NCI-H1436 (cell line): ENCODE results near the gene CCDC187.

ENCODE experiments used
- DNase-seq: peaks from one replicate; lab custom pipeline; 2025; lab: John Stamatoyannopoulos, UW

CCDC187 gene

DNA sequence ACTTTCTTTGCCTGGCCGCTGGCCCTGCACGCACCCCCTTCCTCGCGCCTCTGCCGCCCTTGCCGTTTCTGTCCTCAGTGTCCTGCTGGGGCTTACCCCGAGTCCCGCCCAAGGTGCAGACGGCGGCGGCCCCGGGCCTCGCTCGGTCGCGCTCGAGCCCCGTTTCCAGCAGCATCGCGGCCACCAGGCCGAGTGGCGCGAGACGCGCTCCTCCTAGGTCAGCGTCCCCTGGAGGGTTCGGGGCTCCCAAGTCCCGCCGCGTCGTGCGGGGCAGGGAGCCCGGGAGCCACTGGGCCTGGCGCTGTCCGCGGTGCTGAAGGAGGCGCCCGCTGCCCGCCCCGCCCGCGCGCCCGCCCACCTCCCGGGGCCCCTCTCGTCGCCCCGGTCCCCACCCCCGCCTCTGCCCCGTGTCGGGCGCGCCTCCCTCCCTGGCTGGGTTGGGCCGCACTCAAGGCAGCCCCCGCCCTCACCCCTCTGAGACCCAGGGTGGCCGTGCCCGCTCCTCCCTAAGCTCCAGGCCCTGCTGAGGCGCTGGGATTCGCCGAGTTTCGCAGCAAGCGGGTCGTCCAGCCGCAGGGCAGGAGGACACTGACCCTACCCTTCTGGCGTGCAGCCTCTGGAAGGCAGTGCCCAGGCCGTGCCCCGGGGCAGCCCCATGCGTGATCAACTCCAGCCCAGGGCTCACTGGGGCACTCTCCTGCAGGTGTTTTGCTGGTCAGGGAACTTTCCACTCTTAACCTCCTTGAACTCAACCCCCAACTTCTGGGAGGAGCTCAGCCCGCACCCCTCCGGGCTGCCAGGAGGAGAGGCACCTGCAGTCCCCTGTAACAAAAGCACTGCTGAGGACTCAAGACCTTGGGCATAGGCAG, 98.8 kb downstream of the CCDC187 start, which contains the start of gene LHX3:
Gene LHX3 (minus strand): TSS at position 291 of the 869 bp plus-strand sequence. CDS start 116 bp downstream, at position 175.
- DNase-seq = no peak

DNA sequence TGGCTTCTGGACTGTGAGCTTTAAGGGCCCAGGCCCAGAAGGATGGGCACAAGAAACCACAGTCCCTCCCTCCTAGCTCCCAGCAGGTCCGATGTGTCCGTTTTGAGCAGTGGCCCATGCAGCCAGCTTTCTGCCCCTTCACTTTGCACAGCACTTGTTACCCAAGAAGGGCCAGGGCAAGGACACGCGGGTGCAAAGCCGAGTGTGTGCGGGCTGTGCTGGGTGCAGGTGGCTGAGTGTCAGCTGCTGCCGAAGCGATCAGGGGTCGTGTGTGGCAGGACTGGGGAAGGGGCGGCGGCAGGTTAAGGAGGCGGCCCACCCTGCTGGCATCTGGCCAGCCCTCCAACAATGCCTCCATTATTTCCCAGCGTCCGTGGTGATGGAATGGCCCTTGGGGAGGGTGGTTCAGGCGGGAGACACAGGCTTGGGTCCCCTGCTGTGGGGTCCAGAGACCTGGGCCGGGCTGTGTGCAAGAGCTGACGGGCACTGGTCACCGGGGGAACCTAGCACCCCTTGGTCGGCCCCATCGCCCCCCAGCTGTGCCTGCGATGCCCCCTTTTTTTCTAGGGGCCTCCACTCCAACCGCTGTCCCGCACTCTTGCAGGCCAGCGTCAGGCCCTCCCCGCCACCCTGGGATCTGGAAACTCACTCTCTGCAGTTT, 99.6 kb downstream of the CCDC187 start:
- DNase-seq = no peak

DNA sequence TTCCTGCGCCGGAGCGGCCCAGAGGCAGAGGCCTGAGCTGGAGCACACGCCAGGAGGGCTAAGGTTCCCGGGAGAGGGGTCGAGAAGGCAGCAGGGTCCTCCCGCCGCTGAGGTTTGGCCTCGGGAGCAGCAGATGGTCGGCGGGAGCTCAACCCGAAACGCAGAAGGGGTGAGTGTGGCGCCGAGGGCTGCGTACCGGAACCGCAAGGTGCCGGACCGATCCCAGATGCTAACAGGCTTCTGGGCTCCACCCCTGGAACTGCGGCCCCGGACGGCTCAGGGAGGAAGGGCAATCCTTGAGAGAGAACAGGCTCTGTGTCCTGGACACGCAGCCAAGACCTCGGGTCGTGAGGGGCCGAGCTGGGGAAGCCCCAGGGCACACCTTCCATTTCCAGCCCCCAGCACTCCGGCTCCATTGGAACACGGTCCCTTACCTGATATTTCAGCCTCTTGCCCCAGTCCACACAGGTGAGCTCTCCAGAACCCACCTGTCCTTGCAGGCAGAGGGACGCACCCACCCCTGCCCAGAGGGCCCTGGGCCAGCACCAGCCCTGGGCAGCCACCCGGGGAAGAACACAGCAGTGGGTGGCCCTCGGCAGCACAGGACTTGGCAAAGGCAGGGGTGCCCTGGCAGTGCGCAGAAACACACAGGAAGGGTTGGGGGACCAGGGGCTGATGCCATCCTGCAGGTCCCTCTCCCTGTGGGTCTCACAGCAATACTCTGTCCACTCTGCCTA, 100.3 kb downstream of the CCDC187 start:
- no peak for DNase-seq

DNA sequence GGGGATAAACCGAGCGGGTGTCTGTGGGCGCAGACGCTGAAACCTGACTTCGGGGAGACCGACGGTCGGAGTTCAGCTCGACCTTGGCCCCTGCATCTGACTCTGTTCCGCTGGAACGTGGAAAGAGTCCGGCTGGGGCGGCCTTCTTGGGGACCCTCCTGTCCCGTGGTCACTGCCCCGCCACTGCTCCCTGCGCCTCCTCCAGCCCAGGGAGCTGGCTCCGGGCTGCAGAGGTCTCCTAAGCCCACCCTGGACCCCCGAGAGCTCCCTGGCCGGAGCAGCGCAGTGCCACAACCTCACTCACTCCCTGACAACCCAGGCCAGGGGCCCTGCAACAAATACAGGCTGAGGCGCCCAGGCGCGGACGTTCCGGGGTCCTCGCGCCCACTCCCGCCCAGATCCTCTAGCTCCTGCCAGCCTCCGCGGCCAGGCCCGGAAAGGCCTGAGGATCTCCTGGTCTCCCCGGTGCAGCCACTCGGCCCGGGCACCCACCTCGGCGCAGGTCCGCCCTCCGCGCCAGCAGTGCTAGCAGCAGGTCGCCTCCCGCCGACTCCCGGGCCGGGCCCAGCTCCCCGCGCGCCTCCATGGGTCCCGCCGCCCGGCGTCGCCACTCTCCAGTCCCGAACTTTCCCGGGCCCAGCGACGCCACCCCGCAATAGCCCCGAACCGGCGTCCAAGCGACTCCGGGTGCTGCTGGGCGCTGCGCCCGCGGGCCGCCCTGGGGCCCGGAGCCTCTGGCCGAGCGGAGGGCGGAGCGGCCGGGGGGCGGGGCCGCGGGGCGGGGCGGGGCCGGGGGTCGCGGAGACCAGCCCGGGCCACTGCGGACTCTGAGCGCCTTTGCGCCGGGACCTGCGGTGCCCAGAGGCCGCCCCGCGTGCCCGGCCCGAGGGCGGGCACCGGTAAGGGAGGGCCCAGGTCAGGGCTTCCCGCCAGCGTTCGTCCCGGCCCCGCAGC, 101.2 kb downstream of the CCDC187 start:
- no peak for DNase-seq

DNA sequence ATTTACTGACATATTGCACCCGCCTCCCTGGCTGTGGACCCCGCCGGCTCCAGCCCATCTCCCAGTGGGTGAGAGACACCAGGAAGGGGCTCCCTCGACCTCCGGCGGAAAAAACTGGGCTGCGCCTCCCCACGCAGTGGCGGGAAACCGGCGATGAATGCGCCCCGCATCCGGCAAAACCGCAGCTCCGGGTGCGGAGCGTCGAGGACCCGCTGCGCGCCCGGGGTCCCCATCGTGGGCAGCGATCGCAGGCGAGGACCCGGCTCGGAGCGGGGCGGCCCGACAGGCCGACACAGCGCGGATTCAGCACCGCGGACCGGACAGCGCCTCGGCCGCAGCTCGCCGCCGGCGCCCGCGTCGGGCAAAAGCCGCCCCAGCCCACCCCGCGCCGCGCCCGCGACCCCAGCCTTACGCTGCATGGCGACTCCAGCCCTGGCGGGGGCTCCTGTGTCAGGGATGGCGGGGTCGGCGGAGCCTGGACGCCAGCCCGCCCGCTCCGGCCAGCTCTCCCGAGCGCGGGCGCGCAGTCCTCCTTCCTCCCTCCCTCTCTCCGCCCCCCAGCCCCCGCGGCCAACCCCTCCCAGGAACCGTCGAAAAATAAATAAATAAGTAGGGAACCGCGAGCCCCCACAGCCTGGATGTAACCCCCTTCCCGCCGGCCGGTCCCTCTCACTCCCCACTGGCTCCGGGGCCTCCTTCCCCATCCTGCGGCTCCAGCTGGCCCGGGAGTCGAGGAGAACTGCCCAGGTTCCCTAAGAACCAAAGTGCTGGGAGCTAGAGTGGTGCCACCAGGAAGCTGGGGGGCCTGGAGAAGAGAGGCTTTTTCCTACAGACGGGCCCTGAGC, 102.1 kb downstream of the CCDC187 start:
- no peak for DNase-seq

DNA sequence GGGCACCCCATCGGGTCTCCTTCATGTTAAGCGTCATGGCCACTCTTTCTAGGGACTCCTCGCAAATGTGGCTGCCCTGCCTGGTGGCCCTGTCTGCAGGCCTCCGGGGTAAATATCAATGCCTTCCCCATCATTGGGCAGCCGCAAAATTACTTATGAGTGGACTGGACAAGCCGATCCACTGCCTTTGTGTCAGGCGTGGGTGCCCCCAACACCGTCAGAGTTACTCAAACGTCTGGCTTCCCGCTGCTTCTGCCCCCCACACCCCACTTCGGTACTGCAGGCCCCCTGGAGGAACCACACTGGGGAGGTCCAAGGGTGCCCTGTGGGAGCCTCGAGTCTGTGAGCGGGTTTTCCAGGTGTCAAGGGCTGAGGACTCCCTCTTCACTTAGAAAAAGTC, 102.7 kb downstream of the CCDC187 start:
- DNase-seq = no peak

DNA sequence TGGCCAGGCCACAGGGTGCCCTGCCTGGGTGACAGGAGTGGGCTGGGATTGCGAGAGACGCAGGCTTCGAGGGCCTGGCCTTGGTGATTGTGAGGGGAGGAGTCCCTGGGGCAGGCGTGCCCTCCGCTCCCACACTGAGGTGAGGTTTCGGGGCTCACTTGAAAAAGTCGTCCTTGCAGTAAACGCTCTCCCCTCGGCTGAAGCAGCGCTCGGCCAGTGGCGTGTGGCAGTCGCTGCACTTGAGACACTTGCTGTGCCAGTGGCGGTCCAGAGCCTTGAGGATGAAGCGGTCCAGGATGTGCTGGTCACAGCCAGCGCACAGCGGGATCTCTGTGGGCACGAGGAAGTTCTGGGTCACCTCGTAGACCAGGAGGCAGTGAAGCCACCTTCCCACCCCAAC, 103.5 kb downstream of the CCDC187 start:
- no peak for DNase-seq
